Dermis blood vessel endothelial cell (primary cell): ENCODE data around the gene UBE2H. TPM values are rescaled to one million over a fixed set of nuclear protein-coding genes. Genes with fewer than 3 reads are reported as not detected.

Experiments
- DNase-seq: peaks from one replicate; pipeline ENCODE4 v3.0.0; 2010
- total RNA-seq: library from RNA; depleted of rRNA; stranded (reverse); fragments of >200 nt; gene quantifications from 2 replicates; pipeline ENCODE4 v1.2.3, GENCODE V29; 2014

Gene UBE2H
- total RNA-seq, 1 donor from 2014 or later: 71.5 TPM

DNA sequence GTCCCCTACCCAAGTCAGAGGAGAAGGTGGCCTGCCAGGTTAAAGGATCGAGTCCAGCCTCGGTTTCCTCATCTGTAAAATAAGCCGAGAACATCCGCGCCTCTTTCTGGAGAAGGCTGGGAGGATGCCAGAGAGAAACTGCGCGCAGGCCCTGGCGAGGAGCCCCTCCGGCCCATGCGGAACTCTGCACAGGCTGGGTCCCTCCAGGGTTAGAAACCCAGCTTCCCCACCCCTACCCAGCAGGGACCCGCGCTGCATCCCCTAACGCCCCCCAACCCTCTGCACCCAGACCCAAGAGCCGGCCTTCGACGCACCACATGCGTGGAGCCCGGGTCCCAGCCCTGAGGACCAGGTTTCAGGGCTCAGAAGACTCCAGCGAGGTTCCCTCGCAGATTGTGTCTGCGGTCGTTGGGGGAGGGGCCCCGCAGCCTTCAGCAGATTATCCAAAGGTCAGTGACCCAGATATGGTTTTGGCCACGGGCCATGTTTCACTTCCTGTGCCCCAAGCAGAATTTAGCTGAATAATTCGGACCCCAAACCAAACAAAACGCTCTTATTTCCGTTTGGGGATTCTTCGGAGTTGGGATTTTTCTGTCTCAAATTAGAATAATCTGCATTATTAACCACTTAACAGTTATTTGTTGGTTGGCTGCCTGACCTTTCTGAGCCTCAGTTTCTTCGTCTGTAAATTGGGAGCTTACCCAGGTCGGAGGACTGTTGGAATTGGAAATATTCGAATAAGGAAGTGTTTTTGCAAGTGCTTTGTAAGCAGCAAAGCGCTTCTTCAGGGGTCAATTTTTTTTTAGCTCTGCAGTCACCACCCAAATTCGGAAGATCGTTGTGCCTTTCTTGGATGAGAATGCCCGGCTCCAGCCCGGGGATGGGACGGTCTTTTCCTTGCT, 167.7 kb downstream of the UBE2H start:
- no peak for DNase-seq

DNA sequence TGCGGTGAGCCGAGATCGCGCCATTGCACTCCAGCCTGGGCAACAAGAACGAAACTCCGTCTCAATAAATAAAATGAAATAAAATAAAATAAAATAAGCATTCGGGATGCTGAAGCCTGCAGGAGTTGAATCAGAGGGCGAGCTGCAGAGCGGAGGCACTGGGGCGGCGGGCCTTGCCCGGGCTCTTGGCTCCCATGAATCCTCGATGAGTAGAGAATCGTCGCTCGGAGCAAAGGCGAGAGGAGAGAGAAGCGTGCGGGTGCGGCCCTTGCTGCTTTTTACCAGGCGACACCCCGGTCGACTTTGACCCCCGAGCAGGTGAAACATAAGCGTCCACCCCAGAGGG, 168.3 kb downstream of the UBE2H start:
- no peak for DNase-seq

DNA sequence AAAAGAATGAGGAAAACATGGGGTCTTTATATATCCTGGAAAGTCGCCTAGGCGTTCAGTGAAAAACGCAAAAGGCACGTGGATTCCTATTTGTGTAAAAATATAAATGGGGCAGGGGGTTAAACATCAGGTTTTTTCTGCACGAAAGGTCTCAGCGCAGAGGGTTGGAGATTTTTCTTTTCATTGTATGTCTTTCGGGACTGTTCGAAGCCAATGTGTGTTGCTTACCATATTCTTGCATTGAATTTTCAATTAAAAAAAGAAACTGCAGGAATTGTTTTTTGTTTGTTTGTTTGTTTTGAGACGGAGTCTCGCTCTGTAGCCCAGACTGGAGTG, 169.2 kb downstream of the UBE2H start:
- DNase-seq: no peak

DNA sequence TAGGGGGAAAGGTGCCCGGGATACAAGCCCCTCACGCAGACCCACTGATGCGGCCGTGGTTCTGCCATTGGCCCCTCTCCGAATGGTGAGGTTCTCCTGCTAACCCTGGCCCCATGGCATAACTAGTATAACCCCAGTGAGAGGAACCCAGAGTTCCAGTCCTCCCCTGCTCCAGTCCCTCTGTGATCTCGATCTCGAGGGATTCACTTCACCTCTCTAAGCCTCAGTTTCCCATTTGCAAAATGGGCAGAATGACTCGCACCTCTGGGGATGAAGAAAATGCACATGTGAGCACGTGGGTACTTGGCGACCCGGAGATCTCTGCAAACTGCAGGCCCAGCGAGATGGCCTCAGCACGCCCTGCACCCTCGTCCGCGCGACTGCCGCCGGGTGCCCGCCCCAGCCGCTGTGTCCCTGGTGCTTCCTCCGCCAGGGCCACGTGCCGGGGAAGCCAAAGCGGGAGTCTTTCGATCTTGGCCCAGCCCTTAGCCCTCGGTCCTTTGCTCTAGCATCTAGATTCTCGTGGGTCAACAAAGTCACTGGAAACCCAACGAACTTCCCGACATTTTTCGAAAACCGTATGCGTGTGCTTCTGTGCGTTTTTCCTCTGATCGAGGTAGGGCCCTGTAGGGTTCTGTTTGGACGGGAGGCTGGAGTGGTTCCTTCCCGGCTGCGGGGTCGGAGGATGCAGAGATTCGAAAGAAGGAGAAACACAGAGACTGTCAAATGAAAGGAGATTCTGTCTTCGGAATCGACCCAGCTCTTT, 169.8 kb downstream of the UBE2H start:
- no peak for DNase-seq

DNA sequence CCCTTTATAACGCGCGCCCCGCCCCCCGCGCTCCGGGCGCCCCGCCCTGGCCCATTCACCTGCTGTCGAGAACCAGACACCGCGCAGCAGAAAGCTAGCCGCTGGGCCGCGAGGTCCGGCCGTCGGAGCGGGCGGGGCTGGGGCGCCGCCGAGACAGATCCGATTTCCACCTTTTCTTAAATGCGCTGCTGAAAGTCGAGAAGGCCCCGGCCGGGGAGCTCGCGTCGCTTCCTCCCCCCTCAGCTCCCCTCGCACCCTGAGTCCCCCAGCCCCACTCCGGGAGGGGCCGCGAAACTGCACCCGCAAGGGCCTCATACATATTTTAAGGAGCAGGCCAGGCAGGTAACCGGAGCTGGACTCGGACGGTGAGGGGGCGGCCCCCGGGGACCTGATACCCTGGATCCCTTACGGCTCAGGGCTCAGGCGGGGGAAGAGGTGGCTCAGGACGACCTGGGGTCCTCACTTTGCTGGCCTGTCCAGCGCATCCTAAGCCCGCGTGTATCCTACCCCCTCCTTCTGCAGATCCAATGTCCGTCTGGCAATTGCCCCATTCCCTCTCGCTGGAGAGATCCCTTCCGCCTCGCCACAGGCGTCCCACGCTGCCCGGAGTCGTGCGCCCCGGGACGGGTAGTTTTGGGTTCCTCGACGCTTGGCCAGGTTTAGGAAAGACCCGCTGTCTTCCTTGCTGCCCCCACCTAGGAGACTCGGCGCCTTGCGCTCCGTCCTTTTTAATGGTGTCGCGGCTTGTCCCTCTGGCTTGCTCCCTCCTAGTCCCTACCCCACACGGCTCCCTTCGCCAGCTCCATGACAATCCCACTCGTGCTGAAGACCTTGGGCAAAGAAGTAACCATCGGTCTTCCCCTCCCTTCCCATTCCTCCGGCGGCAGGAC, 170.6 kb downstream of the UBE2H start:
- DNase-seq: no peak

DNA sequence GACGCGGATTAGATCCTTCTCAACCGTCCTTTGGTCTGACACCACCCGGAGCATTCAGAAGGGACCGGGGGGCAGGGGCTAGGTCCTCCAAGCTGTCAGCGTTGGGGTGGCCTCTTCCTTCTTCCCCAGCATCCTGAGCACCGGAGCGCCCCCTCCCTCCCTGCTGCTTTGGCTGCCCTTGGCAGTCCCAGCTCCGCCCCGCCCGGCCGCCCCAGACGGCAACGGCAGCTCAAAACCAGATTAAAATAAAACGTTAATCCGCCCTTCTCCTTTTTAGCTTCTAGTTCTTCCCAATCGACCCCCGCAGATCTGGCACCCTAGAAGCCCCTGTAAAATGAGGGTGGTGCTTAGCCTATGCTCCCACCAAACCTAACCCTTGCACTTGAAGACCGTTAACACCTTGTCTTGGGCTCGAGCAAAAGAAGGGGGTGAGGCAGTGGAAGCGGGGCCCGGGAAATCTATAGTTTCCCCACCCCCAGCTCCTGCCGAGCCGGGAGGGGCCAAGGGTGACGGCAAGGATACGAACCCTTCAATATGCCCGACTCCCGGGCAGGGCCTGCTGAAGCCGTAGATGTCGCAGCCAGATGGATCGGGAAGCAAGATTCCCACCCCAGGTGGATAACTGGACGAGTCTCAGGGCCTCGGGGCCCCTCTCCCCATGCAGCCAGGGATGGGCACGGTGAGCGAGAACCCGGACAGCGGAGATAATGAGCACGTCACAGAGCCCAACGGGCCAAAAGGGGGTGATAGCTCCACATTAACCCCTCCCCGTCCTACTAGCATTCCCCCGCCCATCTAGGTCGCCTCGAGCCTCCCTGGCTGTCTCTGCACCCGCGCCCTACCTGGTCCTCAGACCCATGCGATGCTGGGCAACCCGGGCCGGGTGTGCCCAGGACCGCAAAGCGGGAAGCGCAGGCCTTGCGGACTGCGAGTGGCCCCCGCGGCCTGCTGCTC, 171.5 kb downstream of the UBE2H start:
- DNase-seq: no peak

Other genes with a start within 250 kb of the UBE2H start
- gene ZC3HC1, start 98.4 kb upstream of the UBE2H start, total RNA-seq: 20.6 and 23.8 TPM in 2 replicates
- 26.9 and 33.8 TPM in 2 replicates for gene KLHDC10, start 117.6 kb upstream of the UBE2H start, total RNA-seq